DND-41 (cell line): ENCODE data around the gene MYH14.

Source experiments
- EZH2 ChIP-seq: IDR thresholded peaks from 3 replicates; pipeline ENCODE4 v1.6.1; 2012; ENCODE audit warnings: borderline replicate concordance, low read depth, mild to moderate bottlenecking, moderate library complexity, low read length, inconsistent platforms; ENCODE audit not compliant: severe bottlenecking
- TF ChIP-seq, protein P1 (sequence below): IDR thresholded peaks from 2 replicates; pipeline ENCODE4 v1.5.1; 2012; ENCODE audit warnings: borderline replicate concordance, low read length, moderate library complexity, mild to moderate bottlenecking; ENCODE audit not compliant: poor library complexity, severe bottlenecking; ENCODE audit errors: extremely low read depth

DNA sequence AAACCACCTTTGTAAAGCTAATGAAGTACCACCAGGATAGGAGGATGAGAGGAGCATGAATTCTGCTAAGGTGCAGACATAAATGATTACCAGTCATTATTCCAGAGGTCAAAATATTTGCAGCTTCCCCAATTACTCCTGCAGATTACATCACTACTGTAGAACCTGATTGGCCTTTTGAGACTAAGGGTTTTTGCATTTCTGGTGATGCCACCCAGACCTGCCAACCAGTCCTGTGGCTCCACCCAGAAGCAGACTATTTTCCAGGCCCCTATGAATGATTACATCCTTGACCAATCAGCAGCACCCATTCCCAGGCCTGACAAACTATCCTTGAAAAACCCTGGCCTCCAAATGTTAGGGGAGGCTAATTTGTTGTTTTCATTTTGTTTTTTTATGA is 136.9 kb downstream of the MYH14 start:
- TF ChIP-seq EZH2: no peak
- TF ChIP-seq, protein P1, sequence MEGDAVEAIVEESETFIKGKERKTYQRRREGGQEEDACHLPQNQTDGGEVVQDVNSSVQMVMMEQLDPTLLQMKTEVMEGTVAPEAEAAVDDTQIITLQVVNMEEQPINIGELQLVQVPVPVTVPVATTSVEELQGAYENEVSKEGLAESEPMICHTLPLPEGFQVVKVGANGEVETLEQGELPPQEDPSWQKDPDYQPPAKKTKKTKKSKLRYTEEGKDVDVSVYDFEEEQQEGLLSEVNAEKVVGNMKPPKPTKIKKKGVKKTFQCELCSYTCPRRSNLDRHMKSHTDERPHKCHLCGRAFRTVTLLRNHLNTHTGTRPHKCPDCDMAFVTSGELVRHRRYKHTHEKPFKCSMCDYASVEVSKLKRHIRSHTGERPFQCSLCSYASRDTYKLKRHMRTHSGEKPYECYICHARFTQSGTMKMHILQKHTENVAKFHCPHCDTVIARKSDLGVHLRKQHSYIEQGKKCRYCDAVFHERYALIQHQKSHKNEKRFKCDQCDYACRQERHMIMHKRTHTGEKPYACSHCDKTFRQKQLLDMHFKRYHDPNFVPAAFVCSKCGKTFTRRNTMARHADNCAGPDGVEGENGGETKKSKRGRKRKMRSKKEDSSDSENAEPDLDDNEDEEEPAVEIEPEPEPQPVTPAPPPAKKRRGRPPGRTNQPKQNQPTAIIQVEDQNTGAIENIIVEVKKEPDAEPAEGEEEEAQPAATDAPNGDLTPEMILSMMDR: no peak
